ENCODE measurements around the gene SGO2.

The SGO2 gene

DNA sequence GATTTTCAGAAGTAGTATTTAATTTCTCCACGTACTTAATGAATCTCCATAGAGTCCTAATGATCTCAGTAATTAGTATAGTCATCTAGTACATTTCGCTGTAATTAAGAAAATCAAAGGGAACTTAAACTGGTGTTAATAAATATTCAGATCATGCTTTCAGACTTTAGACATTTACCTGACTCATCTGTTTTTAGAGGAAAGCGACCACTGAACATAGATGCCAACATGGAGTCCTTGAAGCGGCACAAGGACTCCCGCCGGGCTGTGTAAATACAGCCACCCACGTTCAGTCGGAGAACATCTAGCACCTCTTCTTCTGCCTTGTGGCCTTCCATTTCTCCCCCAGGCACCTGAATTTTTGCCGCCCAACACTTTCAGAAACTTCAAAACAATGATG, 19.3 kb upstream of the SGO2 start:
- Histone ChIP-seq H3K36me3 (ENCODE audit: insufficient read depth, low read length) (peaks cover 8% of the 10 kb centered on the region), H3K27ac (no peak overlapping the region), H3K9ac (ENCODE audit: insufficient read length) (no peak overlapping the region), H3K9me3 (ENCODE audit: low read depth, low read length) (no peaks in the 10 kb centered on the region), H3K4me3 (no peak overlapping the region)
- no peak for TF ChIP-seq POLR2AphosphoS5 (IDR thresholded peaks at IDR 0.05; ENCODE audit: borderline replicate concordance, low read depth, low read length)
- no peak for TF ChIP-seq FOXP2 (optimal IDR thresholded peaks at IDR 0.05; ENCODE audit: control extremely low read depth, extremely low read length, insufficient read depth)
- no peak for TF ChIP-seq EZH2 (IDR thresholded peaks at IDR 0.05)
- no peak for DNase-seq (ENCODE audit: low read depth, low spot score)

DNA sequence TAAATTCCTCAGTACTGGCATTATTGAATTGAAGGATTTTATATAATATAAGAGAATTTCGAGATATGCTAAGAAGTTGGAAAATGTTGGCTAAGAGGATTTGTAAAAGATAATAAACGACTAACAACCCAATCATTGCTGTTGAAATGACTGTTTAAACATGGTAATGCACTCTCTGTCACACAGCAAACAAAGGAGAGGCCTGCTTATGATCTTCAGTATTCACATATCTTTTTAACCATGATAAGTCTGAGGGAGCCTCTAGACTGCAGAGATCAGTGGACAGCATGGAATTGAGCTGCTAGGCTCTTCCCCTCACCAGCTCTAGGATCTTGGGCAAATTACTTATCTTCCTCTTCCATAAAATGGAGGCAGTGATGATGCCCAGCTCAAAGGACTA, 18.8 kb upstream of the SGO2 start:
- Histone ChIP-seq H3K9ac (ENCODE audit: insufficient read length) (no peak overlapping the region), H3K27ac (no peak overlapping the region), H3K36me3 (ENCODE audit: insufficient read depth, low read length) (peaks cover 8% of the 10 kb centered on the region), H3K9me3 (ENCODE audit: low read depth, low read length) (no peaks in the 10 kb centered on the region), H3K4me3 (no peak overlapping the region)
- DNase-seq (ENCODE audit: low read depth, low spot score): no peak
- no peak for TF ChIP-seq POLR2AphosphoS5 (IDR thresholded peaks at IDR 0.05; ENCODE audit: borderline replicate concordance, low read depth, low read length)
- TF ChIP-seq FOXP2 (optimal IDR thresholded peaks at IDR 0.05; ENCODE audit: control extremely low read depth, extremely low read length, insufficient read depth): no peak
- no peak for TF ChIP-seq EZH2 (IDR thresholded peaks at IDR 0.05)

DNA sequence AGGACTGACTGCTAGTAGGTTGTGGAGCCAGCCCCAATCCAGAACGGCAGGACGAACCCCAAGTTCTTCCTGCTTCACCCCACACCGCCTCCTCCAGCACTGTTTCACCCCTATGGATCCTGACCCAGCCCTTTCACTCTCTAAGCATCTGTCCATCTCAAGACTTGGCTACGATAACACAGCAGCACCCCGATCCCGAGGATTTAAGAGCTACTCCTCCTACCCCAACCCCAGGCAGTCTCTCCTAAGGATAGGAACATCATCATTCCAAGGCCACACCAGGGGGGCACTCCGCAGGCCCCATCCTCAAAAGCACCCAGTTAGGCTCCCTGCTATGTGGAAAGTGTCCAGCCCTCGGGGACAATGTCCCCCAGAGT, 16.8 kb upstream of the SGO2 start:
- Histone ChIP-seq H3K4me3 (peak overlapping the region; percentile 87), H3K36me3 (ENCODE audit: insufficient read depth, low read length) (no peaks in the 10 kb centered on the region; the same call in 1 of the 2 replicates), H3K9me3 (ENCODE audit: low read depth, low read length) (no peaks in the 10 kb centered on the region), H3K9ac (ENCODE audit: insufficient read length) (peak overlapping the region; percentile 90), H3K27ac (no peak overlapping the region)
- DNase-seq (ENCODE audit: low read depth, low spot score): no peak
- TF ChIP-seq FOXP2 (optimal IDR thresholded peaks at IDR 0.05; ENCODE audit: control extremely low read depth, extremely low read length, insufficient read depth) (no peak), POLR2AphosphoS5 (IDR thresholded peaks at IDR 0.05; ENCODE audit: borderline replicate concordance, low read depth, low read length) (no peak), EZH2 (IDR thresholded peaks at IDR 0.05) (no peak)

DNA sequence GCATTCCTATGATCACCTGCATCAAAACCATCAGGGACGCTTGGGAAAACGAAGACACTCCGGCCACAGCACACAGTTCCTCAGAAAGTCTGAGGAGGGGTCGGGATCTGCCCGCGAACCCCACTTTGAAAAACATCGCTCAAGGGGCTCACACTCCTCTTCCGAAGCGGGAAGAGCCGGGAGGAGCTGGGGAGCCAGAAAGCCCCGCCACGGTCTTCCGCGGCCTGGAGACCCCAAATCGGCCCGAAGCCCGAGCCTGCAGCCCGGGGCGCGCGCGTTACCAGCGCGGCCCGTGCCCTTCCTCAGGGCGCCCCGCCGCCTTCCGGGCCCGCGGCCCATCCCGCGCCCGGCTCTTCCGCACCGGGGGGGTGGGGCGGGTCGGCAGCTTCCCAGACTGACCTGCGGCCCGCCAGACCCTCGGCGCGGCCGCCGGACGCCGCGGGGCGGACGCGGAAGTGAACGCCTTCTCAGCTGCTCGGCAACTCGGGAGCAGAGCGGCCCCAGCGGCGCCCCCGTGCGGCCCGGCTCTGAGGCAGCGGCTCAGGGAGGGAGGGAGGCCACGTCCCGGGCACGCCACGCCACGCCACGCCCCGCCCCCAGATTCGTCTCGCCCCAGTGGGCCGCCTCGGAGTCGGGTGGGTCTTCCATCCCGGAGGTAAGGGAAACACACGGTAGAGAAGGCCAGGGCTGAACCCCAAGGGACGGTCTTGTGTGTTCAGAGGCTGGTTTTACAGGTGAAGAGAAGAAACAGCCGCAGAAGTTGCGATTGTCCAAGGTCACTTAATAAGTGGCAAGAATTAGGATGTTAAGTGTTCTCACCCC, 16.2 kb upstream of the SGO2 start, which contains the start of gene KCTD18:
KCTD18 (minus strand) TSS at position 457 of the 822 bp plus-strand sequence. CDS start 3,052 bp downstream, outside the sequence.
- H3K36me3 ChIP-seq (ENCODE audit: insufficient read depth, low read length): no peaks in the 10 kb centered on the region; the same call in 1 of the 2 replicates
- peak within 1 kb of the TSS; percentile 87 for H3K4me3 ChIP-seq
- no peak within 1 kb of the TSS for H3K27ac ChIP-seq
- TF ChIP-seq EZH2 (IDR thresholded peaks at IDR 0.05) (no peak), FOXP2 (optimal IDR thresholded peaks at IDR 0.05; ENCODE audit: control extremely low read depth, extremely low read length, insufficient read depth) (peak; percentile 81), POLR2AphosphoS5 (IDR thresholded peaks at IDR 0.05; ENCODE audit: borderline replicate concordance, low read depth, low read length) (peak; percentile 67; the same call in 1 of the 2 replicates)
- H3K9ac ChIP-seq (ENCODE audit: insufficient read length): peak within 1 kb of the TSS; percentile 90
- no peak for DNase-seq (ENCODE audit: low read depth, low spot score)
- H3K9me3 ChIP-seq (ENCODE audit: low read depth, low read length): no peaks in the 10 kb centered on the region

DNA sequence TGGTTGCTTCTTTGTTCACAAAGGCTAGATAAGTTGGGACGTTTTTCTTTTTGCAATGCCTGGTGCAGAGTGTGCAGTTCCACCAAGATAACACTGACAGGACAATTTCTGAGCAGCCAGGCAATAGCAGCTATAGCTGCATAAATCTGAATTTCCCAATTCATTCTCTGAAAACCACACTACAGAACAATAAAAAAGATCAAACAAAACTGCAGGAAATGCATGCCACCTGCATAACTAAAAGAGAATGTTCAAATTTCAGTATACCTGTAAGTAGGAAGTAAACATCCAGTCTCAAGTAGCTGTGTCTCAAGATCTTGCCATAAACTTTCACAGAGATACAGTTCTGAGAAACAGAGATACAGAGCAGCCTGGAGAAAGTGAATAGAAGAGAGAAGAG, 10.9 kb upstream of the SGO2 start:
- Histone ChIP-seq H3K36me3 (ENCODE audit: insufficient read depth, low read length) (no peaks in the 10 kb centered on the region), H3K27ac (no peak overlapping the region), H3K4me3 (no peak overlapping the region), H3K9ac (ENCODE audit: insufficient read length) (no peak overlapping the region), H3K9me3 (ENCODE audit: low read depth, low read length) (peaks cover 2% of the 10 kb centered on the region; the same call in 1 of the 2 replicates)
- TF ChIP-seq FOXP2 (optimal IDR thresholded peaks at IDR 0.05; ENCODE audit: control extremely low read depth, extremely low read length, insufficient read depth) (no peak), POLR2AphosphoS5 (IDR thresholded peaks at IDR 0.05; ENCODE audit: borderline replicate concordance, low read depth, low read length) (no peak), EZH2 (IDR thresholded peaks at IDR 0.05) (no peak)
- DNase-seq (ENCODE audit: low read depth, low spot score): no peak

DNA sequence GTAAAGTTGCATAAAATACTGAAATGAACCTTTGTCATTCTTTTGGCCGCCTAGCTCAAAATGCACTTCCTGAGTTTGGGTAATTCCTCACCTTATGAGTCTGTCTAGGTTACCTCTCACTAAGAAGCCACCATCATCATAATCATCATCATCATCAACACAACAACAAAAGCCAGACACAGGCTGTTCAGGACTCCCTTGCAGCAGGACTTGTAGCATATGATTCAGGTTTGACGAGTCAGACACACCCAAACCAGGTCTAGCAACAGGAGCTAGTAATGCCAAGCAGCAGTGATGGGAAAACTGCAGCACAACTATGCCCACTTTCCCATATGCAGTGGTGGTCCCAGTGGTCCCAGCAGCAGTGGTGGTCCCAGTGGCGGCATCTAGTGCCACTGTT, 2.8 kb upstream of the SGO2 start:
- no peaks in the 10 kb centered on the region for H3K9me3 ChIP-seq (ENCODE audit: low read depth, low read length)
- no peaks in the 10 kb centered on the region for H3K36me3 ChIP-seq (ENCODE audit: insufficient read depth, low read length)
- no peak overlapping the region for H3K27ac ChIP-seq
- DNase-seq (ENCODE audit: low read depth, low spot score): no peak
- H3K9ac ChIP-seq (ENCODE audit: insufficient read length): no peak overlapping the region
- no peak for TF ChIP-seq POLR2AphosphoS5 (IDR thresholded peaks at IDR 0.05; ENCODE audit: borderline replicate concordance, low read depth, low read length)
- no peak overlapping the region for H3K4me3 ChIP-seq

DNA sequence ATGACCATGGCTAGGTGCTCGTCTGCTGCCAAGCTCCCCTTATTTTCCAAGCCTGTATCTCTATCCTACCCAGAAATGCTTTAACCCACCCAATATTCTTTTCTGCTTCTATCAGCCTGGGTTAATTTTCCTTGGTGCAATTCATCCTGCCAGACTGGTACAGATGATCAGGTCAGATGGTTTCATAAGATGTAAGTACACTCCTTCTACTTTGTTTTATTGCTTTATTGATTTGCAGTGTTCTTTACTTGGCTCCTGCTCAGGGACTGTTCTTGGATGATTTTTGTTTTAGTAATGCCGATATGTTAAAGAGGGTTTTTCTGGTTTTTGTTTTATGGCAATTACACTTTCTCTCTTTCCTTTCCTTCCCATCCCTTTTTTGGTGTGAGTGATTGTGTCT, 2.4 kb upstream of the SGO2 start:
- no peak for DNase-seq (ENCODE audit: low read depth, low spot score)
- H3K27ac ChIP-seq: no peak overlapping the region
- no peak overlapping the region for H3K4me3 ChIP-seq
- TF ChIP-seq POLR2AphosphoS5 (IDR thresholded peaks at IDR 0.05; ENCODE audit: borderline replicate concordance, low read depth, low read length) (no peak), EZH2 (IDR thresholded peaks at IDR 0.05) (no peak), FOXP2 (optimal IDR thresholded peaks at IDR 0.05; ENCODE audit: control extremely low read depth, extremely low read length, insufficient read depth) (no peak)
- H3K36me3 ChIP-seq (ENCODE audit: insufficient read depth, low read length): no peaks in the 10 kb centered on the region
- no peak overlapping the region for H3K9ac ChIP-seq (ENCODE audit: insufficient read length)
- no peaks in the 10 kb centered on the region for H3K9me3 ChIP-seq (ENCODE audit: low read depth, low read length)

DNA sequence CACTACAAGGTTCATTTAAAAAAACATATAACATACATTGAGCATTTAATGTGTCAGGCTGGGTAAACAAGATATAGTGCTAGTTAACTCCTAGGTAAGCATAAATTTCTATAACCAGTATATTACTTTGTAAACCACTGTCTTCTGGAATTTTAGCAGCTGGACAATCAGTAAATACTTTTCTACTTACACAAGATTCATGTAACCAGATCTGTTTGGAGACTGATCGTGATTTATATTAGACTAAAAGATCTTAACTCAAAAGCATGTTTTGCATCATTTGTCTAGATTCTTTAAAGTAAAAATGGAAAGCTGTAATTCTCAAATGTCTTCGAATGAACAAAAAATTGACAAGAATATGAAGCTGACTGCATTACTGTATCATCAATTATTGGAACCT, 941 bp upstream of the SGO2 start:
- TF ChIP-seq POLR2AphosphoS5 (IDR thresholded peaks at IDR 0.05; ENCODE audit: borderline replicate concordance, low read depth, low read length) (no peak), FOXP2 (optimal IDR thresholded peaks at IDR 0.05; ENCODE audit: control extremely low read depth, extremely low read length, insufficient read depth) (no peak), EZH2 (IDR thresholded peaks at IDR 0.05) (no peak)
- H3K4me3 ChIP-seq: peak overlapping the region; percentile 98

DNA sequence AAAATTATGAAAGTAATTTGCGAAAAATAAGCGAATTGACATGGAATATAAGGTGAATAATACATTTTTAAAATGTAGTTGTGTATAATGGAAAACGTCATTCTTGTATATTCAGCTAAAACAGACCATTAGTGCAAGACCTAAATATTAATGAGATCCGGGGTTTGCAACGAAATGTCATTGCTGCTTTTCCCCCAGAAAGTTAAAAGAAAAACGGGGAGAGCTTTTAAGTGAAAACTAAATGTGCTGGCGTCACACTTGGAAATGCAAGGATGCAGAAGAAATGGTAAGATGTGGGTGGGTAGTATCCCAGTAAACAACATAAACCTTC, 491 bp upstream of the SGO2 start:
- Histone ChIP-seq H3K9ac (ENCODE audit: insufficient read length) (peak overlapping the region; percentile 74), H3K9me3 (ENCODE audit: low read depth, low read length) (no peaks in the 10 kb centered on the region), H3K4me3 (peak overlapping the region; percentile 98), H3K27ac (no peak overlapping the region), H3K36me3 (ENCODE audit: insufficient read depth, low read length) (no peaks in the 10 kb centered on the region)
- TF ChIP-seq POLR2AphosphoS5 (IDR thresholded peaks at IDR 0.05; ENCODE audit: borderline replicate concordance, low read depth, low read length) (no peak), FOXP2 (optimal IDR thresholded peaks at IDR 0.05; ENCODE audit: control extremely low read depth, extremely low read length, insufficient read depth) (no peak), EZH2 (IDR thresholded peaks at IDR 0.05) (no peak)
- DNase-seq (ENCODE audit: low read depth, low spot score): no peak

More for the DNA sequence above, 941 bp upstream of the SGO2 start:
- H3K9ac ChIP-seq (ENCODE audit: insufficient read length): peak overlapping the region; percentile 74
- no peaks in the 10 kb centered on the region for H3K36me3 ChIP-seq (ENCODE audit: insufficient read depth, low read length)
- H3K27ac ChIP-seq: no peak overlapping the region
- H3K9me3 ChIP-seq (ENCODE audit: low read depth, low read length): no peaks in the 10 kb centered on the region
- DNase-seq (ENCODE audit: low read depth, low spot score): no peak

Measured in SK-N-MC (cell line).